AG09319 (cell line): ENCODE data around the gene MC1R.
"Not testable (repeated sequence)": the region's sequence is repeated elsewhere in the genome, so short reads cannot be mapped to it uniquely, and the experiment has no call there.

Source experiments
- DNase-seq: peaks from one replicate; pipeline ENCODE4 v3.0.0-alpha.2; 2010; ENCODE audit warnings: low read depth; ENCODE audit errors: extremely low read depth
- CTCF ChIP-seq: IDR thresholded peaks from 2 replicates; pipeline ENCODE4 v1.5.1; 2011; ENCODE audit warnings: low read depth, mild to moderate bottlenecking, inconsistent platforms, low read length, moderate library complexity

Gene MC1R

GRCh38 chr16:89923640-89924296 lies 5.1 kb downstream of the MC1R start:
- no peak for DNase-seq
- TF ChIP-seq CTCF, result no peak

GRCh38 chr16:89924297-89924924 lies 5.7 kb downstream of the MC1R start:
- DNase-seq, result no peak
- TF ChIP-seq CTCF, result no peak

GRCh38 chr16:89924925-89925307 lies 6.3 kb downstream of the MC1R start:
- no peak for TF ChIP-seq CTCF
- DNase-seq, result no peak

GRCh38 chr16:89925596-89926079 lies 7.0 kb downstream of the MC1R start:
- TF ChIP-seq CTCF, result no peak
- DNase-seq, result no peak

- DNase-seq, result no peak
- TF ChIP-seq CTCF, result no peak
These were observed 12.7 kb downstream of the MC1R start for GRCh38 chr16:89931305-89931896.

- TF ChIP-seq CTCF, result no peak
- DNase-seq, result no peak
These were observed 13.3 kb downstream of the MC1R start for GRCh38 chr16:89931964-89932363.

GRCh38 chr16:89934019-89934418 lies 15.4 kb downstream of the MC1R start:
- DNase-seq, result not testable (repeated sequence)
